ENCODE measurements around the gene ADAM12.

ADAM12 gene

GRCh38 chr10:126357169-126357568 lies 31.1 kb downstream of the ADAM12 start:
- no peak for TF ChIP-seq CTCF (IDR thresholded peaks at IDR 0.05; ENCODE audit: control extremely low read depth, extremely low read depth, low read depth, missing control alignments)
- ChIA-PET CTCF (no interaction called here), POLR2A (no interaction called here)
- DNase-seq (ENCODE audit: extremely low spot score): no peak

- POLR2A ChIA-PET: no interaction called here
- no peak for DNase-seq (ENCODE audit: extremely low spot score)
- CTCF ChIA-PET: interaction anchor here (1.3 kb wide), 1 partner anchor 17 kb away, joined by 3 read pairs; no protein-coding TSS in a partner anchor
- TF ChIP-seq CTCF (IDR thresholded peaks at IDR 0.05; ENCODE audit: control extremely low read depth, extremely low read depth, low read depth, missing control alignments): no peak
Measured at GRCh38 chr10:126353666-126354065, 34.6 kb downstream of the ADAM12 start.

DNA sequence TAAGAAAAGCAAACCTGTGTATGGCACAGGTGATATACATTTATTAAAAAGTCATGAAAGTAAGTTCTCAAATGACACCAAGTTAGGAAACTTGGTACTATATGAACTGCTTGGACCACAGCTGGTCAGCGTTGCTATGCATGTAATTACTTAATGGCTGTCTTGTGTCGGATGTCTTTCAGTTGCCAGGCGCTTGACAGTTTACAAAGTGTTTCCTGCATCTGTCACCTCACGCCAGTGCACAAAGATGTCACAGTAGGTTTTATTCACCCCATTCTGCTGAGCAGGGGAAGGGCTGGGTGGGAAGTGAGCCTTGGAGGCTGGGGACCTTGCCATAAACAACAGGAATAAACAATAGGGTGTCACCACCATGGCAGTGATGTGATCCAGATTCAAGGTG lies 35.8 kb downstream of the ADAM12 start:
- no peak for TF ChIP-seq CTCF (IDR thresholded peaks at IDR 0.05; ENCODE audit: control extremely low read depth, extremely low read depth, low read depth, missing control alignments)
- ChIA-PET POLR2A (no interaction called here), CTCF (no interaction called here)
- DNase-seq (ENCODE audit: extremely low spot score): no peak

GRCh38 chr10:126351021-126351420 lies 37.3 kb downstream of the ADAM12 start:
- POLR2A ChIA-PET: no interaction called here
- TF ChIP-seq CTCF (IDR thresholded peaks at IDR 0.05; ENCODE audit: control extremely low read depth, extremely low read depth, low read depth, missing control alignments): no peak

GRCh38 chr10:126350216-126350992 lies 37.9 kb downstream of the ADAM12 start:
- DNase-seq (ENCODE audit: extremely low spot score): no peak
- no peak for TF ChIP-seq CTCF (IDR thresholded peaks at IDR 0.05; ENCODE audit: control extremely low read depth, extremely low read depth, low read depth, missing control alignments)
- ChIA-PET POLR2A (no interaction called here), CTCF (no interaction called here)

More at GRCh38 chr10:126351021-126351420, 37.3 kb downstream of the ADAM12 start:
- DNase-seq (ENCODE audit: extremely low spot score): no peak
- CTCF ChIA-PET: no interaction called here

DNA sequence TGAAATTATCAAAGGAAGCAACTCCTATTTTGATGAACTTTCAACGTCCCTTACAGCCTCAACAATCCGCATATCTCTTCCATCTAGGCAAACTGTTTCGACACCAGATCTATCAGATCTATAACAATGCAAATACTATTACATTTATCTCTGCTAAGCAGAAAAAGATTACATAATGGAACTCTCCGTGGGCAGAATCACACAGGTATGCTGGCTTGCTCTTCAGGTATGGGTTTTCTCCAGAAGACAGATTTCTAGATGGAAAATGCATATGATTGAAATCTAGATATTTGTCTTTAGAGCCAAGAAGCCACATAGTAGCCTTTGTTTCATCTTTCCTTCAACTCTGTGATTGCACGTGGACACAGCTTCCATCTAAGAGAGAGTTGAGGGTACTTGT lies 38.6 kb downstream of the ADAM12 start:
- ChIA-PET POLR2A (no interaction called here), CTCF (no interaction called here)

More for the DNA sequence above, 38.6 kb downstream of the ADAM12 start:
- no peak for TF ChIP-seq CTCF (IDR thresholded peaks at IDR 0.05; ENCODE audit: control extremely low read depth, extremely low read depth, low read depth, missing control alignments)
- no peak for DNase-seq (ENCODE audit: extremely low spot score)
